ENCODE results near the gene SUFU.

SUFU gene

DNA sequence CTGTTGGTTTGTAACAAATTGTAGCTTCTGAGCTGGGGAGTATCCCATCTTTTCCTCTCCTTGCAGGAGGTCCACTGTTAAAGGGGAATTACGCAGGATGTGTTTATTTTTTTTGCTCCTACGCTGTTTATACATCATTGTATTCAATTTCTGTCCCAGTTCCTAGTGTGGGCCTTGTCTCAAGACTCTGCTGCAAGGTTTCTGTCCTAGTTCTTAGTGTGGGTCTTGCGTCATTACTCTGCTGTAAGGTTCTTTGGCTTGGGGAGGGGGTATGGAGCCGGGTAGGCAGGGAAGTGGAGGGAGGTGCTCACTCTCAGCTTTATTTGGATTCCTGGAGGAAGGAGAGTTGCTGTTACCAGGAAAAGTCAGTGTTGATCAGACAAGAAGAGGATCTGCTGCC lies 76.5 kb downstream of the SUFU start:
- Histone ChIP-seq H2BK12ac (ENCODE audit: low read length) (no peak overlapping the region), H3K79me1 (ENCODE audit: low read depth, low read length) (peaks cover 3% of the 10 kb centered on the region), H3K18ac (ENCODE audit: low read length) (no peak overlapping the region), H3K4me1 (ENCODE audit: control insufficient read depth in 2 of 2, insufficient read depth in 1 of 2, low read depth in 1 of 2, low read length in 2 of 2) (peaks cover 19 to 27% of the 10 kb centered on the region in 2 donors), H3K23ac (ENCODE audit: low read depth, low read length, poor library complexity) (no peak overlapping the region), H3K14ac (ENCODE audit: low read length) (no peak overlapping the region), H2BK5ac (ENCODE audit: low read length) (no peak overlapping the region), H3K4me2 (ENCODE audit: insufficient read depth, low read length, poor library complexity, severe bottlenecking) (no peak overlapping the region), H3K9ac (ENCODE audit: low read depth, low read length, poor library complexity) (no peak overlapping the region), H2BK120ac (ENCODE audit: low read depth, low read length) (no peak overlapping the region), H3K27me3 (ENCODE audit: control insufficient read depth in 3 of 3, insufficient read depth in 3 of 3, low read depth in 1 of 3, low read length in 3 of 3) (no peaks in the 10 kb centered on the region), H2AK5ac (ENCODE audit: low read depth, low read length) (no peak overlapping the region), H4K8ac (ENCODE audit: low read depth, low read length) (no peak overlapping the region), H3K27ac (replicated peaks; ENCODE audit: low read length) (no peak overlapping the region), H2BK15ac (ENCODE audit: low read length) (no peak overlapping the region), H3K9me3 (replicated peaks in 1 of 2; ENCODE audit: control insufficient read depth in 2 of 2, insufficient read depth in 1 of 2, low read depth in 1 of 2, low read length in 2 of 2) (no peaks in the 10 kb centered on the region), H3K4me3 (ENCODE audit: low read length in 2 of 2) (no peak overlapping the region), H3K4ac (ENCODE audit: low read length) (no peak overlapping the region), H4K91ac (ENCODE audit: low read depth, low read length, poor library complexity) (no peak overlapping the region), H2AFZ (ENCODE audit: low read length) (no peak overlapping the region), H3K36me3 (replicated peaks in 1 of 2; ENCODE audit: control insufficient read depth in 2 of 2, insufficient read depth in 2 of 2, low read length in 2 of 2) (no peaks in the 10 kb centered on the region)
- no peak for DNase-seq (ENCODE audit: low spot score)
- WGBS, 2 donors (ENCODE audit: extremely low coverage in 2 of 2, insufficient read length in 2 of 2, insufficient replicate concordance in 1 of 2) = no CpG with 5 or more reads among the region's 4 CpGs

DNA sequence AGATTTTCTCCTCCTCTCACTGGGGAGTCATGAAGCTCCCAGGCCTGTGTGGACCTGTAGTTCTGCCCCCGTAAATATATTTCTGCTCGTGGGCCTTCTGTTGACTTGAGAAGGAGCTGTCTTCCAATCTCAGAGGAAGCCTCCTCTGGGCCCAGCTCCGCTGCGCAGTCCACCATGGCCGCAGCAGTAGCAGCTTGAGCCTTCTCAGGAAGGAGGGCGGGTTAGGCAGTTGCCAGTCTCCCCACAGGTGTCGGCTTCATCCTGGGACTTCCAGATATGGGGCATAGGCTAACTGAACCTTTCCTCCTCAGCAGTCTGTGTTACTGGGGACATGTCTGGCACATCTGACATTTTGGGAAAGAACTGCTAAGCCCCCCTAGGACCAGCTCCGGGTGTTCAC lies 77.6 kb downstream of the SUFU start:
- no peak overlapping the region for H2BK15ac ChIP-seq (ENCODE audit: low read length)
- no peak overlapping the region for H3K27ac ChIP-seq (replicated peaks; ENCODE audit: low read length)
- H2BK5ac ChIP-seq (ENCODE audit: low read length) = no peak overlapping the region
- H3K14ac ChIP-seq (ENCODE audit: low read length) = no peak overlapping the region
- H2BK120ac ChIP-seq (ENCODE audit: low read depth, low read length) = no peak overlapping the region
- H3K4me3 ChIP-seq (ENCODE audit: low read length in 2 of 2) = no peak overlapping the region
- H3K4ac ChIP-seq (ENCODE audit: low read length) = no peak overlapping the region
- H4K91ac ChIP-seq (ENCODE audit: low read depth, low read length, poor library complexity) = no peak overlapping the region
- H2BK12ac ChIP-seq (ENCODE audit: low read length) = no peak overlapping the region
- H3K9ac ChIP-seq (ENCODE audit: low read depth, low read length, poor library complexity) = no peak overlapping the region
- H3K9me3 ChIP-seq (replicated peaks in 1 of 2; ENCODE audit: control insufficient read depth in 2 of 2, insufficient read depth in 1 of 2, low read depth in 1 of 2, low read length in 2 of 2) = no peaks in the 10 kb centered on the region
- no peaks in the 10 kb centered on the region for H3K27me3 ChIP-seq (ENCODE audit: control insufficient read depth in 3 of 3, insufficient read depth in 3 of 3, low read depth in 1 of 3, low read length in 3 of 3)
- H3K23ac ChIP-seq (ENCODE audit: low read depth, low read length, poor library complexity) = no peak overlapping the region
- no peak overlapping the region for H2AK5ac ChIP-seq (ENCODE audit: low read depth, low read length)
- WGBS, 2 donors (ENCODE audit: extremely low coverage in 2 of 2, insufficient read length in 2 of 2, insufficient replicate concordance in 1 of 2) = no CpG with 5 or more reads among the region's 8 CpGs
- no peak overlapping the region for H3K18ac ChIP-seq (ENCODE audit: low read length)
- no peak for DNase-seq (ENCODE audit: low spot score)
- no peak overlapping the region for H4K8ac ChIP-seq (ENCODE audit: low read depth, low read length)
- H3K4me1 ChIP-seq (ENCODE audit: control insufficient read depth in 2 of 2, insufficient read depth in 1 of 2, low read depth in 1 of 2, low read length in 2 of 2) = peaks cover 19 to 27% of the 10 kb centered on the region in 2 donors
- H3K36me3 ChIP-seq (replicated peaks in 1 of 2; ENCODE audit: control insufficient read depth in 2 of 2, insufficient read depth in 2 of 2, low read length in 2 of 2) = no peaks in the 10 kb centered on the region
- no peak overlapping the region for H3K4me2 ChIP-seq (ENCODE audit: insufficient read depth, low read length, poor library complexity, severe bottlenecking)
- peaks cover 3% of the 10 kb centered on the region for H3K79me1 ChIP-seq (ENCODE audit: low read depth, low read length)
- H2AFZ ChIP-seq (ENCODE audit: low read length) = no peak overlapping the region

DNA sequence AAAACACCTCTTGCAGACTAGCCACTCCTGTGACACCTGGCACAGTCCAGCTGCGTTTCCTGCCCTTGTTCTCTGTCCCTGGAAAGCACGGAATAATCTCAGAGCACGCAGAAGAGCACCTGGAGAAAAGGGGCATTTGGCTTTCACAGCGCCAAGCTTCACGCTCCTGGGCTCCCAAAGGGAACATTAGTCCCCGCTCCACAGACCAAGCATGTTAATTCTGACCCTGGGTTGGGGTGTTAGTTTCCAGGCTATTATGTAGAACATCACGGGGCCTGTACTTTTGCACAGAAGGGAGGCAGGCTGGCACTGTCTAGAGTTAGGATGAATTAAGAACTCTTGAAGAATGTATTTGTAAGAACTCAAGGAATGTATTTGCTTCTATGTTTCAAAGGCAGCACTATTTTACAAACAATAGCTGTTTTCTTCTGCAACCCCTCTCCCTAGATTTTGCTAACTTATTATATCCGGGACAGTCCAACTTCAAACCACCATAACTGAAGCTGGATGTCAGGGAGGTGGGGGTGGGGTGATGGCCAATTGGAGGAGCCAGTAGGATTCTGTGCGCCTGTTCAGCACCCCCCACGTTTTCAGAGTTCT lies 78.3 kb downstream of the SUFU start:
- no peak overlapping the region for H2BK12ac ChIP-seq (ENCODE audit: low read length)
- no peak overlapping the region for H3K14ac ChIP-seq (ENCODE audit: low read length)
- no peak overlapping the region for H3K4me3 ChIP-seq (ENCODE audit: low read length in 2 of 2)
- no peaks in the 10 kb centered on the region for H3K27me3 ChIP-seq (ENCODE audit: control insufficient read depth in 3 of 3, insufficient read depth in 3 of 3, low read depth in 1 of 3, low read length in 3 of 3)
- H3K9ac ChIP-seq (ENCODE audit: low read depth, low read length, poor library complexity) = no peak overlapping the region
- H2BK5ac ChIP-seq (ENCODE audit: low read length) = no peak overlapping the region
- H3K4me2 ChIP-seq (ENCODE audit: insufficient read depth, low read length, poor library complexity, severe bottlenecking) = no peak overlapping the region
- no peak overlapping the region for H2BK120ac ChIP-seq (ENCODE audit: low read depth, low read length)
- DNase-seq (ENCODE audit: low spot score) = no peak
- no peak overlapping the region for H4K8ac ChIP-seq (ENCODE audit: low read depth, low read length)
- H3K18ac ChIP-seq (ENCODE audit: low read length) = no peak overlapping the region
- no peak overlapping the region for H2BK15ac ChIP-seq (ENCODE audit: low read length)
- no peak overlapping the region for H2AFZ ChIP-seq (ENCODE audit: low read length)
- no peak overlapping the region for H4K91ac ChIP-seq (ENCODE audit: low read depth, low read length, poor library complexity)
- no CpG with 5 or more reads among the region's 10 CpGs for WGBS, 2 donors (ENCODE audit: extremely low coverage in 2 of 2, insufficient read length in 2 of 2, insufficient replicate concordance in 1 of 2)
- no peak overlapping the region for H3K27ac ChIP-seq (replicated peaks; ENCODE audit: low read length)
- H3K23ac ChIP-seq (ENCODE audit: low read depth, low read length, poor library complexity) = no peak overlapping the region
- H3K4me1 ChIP-seq (ENCODE audit: control insufficient read depth in 2 of 2, insufficient read depth in 1 of 2, low read depth in 1 of 2, low read length in 2 of 2) = peaks cover 19 to 27% of the 10 kb centered on the region in 2 donors
- no peak overlapping the region for H2AK5ac ChIP-seq (ENCODE audit: low read depth, low read length)
- no peak overlapping the region for H3K4ac ChIP-seq (ENCODE audit: low read length)
- no peaks in the 10 kb centered on the region for H3K9me3 ChIP-seq (replicated peaks in 1 of 2; ENCODE audit: control insufficient read depth in 2 of 2, insufficient read depth in 1 of 2, low read depth in 1 of 2, low read length in 2 of 2)
- H3K79me1 ChIP-seq (ENCODE audit: low read depth, low read length) = peaks cover 3% of the 10 kb centered on the region
- no peaks in the 10 kb centered on the region for H3K36me3 ChIP-seq (replicated peaks in 1 of 2; ENCODE audit: control insufficient read depth in 2 of 2, insufficient read depth in 2 of 2, low read length in 2 of 2)

- no peak overlapping the region for H3K4me3 ChIP-seq (ENCODE audit: low read length in 2 of 2)
- H3K9me3 ChIP-seq (replicated peaks in 1 of 2; ENCODE audit: control insufficient read depth in 2 of 2, insufficient read depth in 1 of 2, low read depth in 1 of 2, low read length in 2 of 2) = no peaks in the 10 kb centered on the region
- H3K4me1 ChIP-seq (ENCODE audit: control insufficient read depth in 2 of 2, insufficient read depth in 1 of 2, low read depth in 1 of 2, low read length in 2 of 2) = peaks cover 19 to 27% of the 10 kb centered on the region in 2 donors
- H2BK15ac ChIP-seq (ENCODE audit: low read length) = no peak overlapping the region
- H3K9ac ChIP-seq (ENCODE audit: low read depth, low read length, poor library complexity) = no peak overlapping the region
- no peak overlapping the region for H2BK120ac ChIP-seq (ENCODE audit: low read depth, low read length)
- H2AFZ ChIP-seq (ENCODE audit: low read length) = no peak overlapping the region
- H4K8ac ChIP-seq (ENCODE audit: low read depth, low read length) = no peak overlapping the region
- H3K4me2 ChIP-seq (ENCODE audit: insufficient read depth, low read length, poor library complexity, severe bottlenecking) = no peak overlapping the region
- DNase-seq (ENCODE audit: low spot score) = peak; percentile 85
- peaks cover 3% of the 10 kb centered on the region for H3K79me1 ChIP-seq (ENCODE audit: low read depth, low read length)
- no peaks in the 10 kb centered on the region for H3K36me3 ChIP-seq (replicated peaks in 1 of 2; ENCODE audit: control insufficient read depth in 2 of 2, insufficient read depth in 2 of 2, low read length in 2 of 2)
- H3K27ac ChIP-seq (replicated peaks; ENCODE audit: low read length) = no peak overlapping the region
- no peak overlapping the region for H3K14ac ChIP-seq (ENCODE audit: low read length)
- H2AK5ac ChIP-seq (ENCODE audit: low read depth, low read length) = no peak overlapping the region
- no peak overlapping the region for H3K18ac ChIP-seq (ENCODE audit: low read length)
- H3K4ac ChIP-seq (ENCODE audit: low read length) = no peak overlapping the region
- WGBS, 2 donors (ENCODE audit: extremely low coverage in 2 of 2, insufficient read length in 2 of 2, insufficient replicate concordance in 1 of 2) = no CpG with 5 or more reads among the region's 11 CpGs
- no peak overlapping the region for H4K91ac ChIP-seq (ENCODE audit: low read depth, low read length, poor library complexity)
- H3K23ac ChIP-seq (ENCODE audit: low read depth, low read length, poor library complexity) = no peak overlapping the region
- no peak overlapping the region for H2BK5ac ChIP-seq (ENCODE audit: low read length)
- H2BK12ac ChIP-seq (ENCODE audit: low read length) = no peak overlapping the region
- H3K27me3 ChIP-seq (ENCODE audit: control insufficient read depth in 3 of 3, insufficient read depth in 3 of 3, low read depth in 1 of 3, low read length in 3 of 3) = no peaks in the 10 kb centered on the region
Measured at GRCh38 chr10:102583435-102584417, 80.0 kb downstream of the SUFU start.
